IPS-18c (cell line): ENCODE results near the gene AMOTL1.

Experiments used
- H3K4me3 ChIP-seq: 2 replicates; pipeline ENCODE4 v1.7.0; 2013; ENCODE audit warnings: low read depth, mild to moderate bottlenecking, low read length, moderate library complexity; ENCODE audit not compliant: insufficient read depth
- H3K9me3 ChIP-seq: one replicate; pipeline ENCODE4 v1.6.1; 2013; ENCODE audit warnings: mild to moderate bottlenecking, low read length, moderate library complexity; ENCODE audit not compliant: control insufficient read depth, insufficient read depth

AMOTL1 gene

GRCh38 chr11:94823102-94823732 lies 55.1 kb downstream of the AMOTL1 start:
- Histone ChIP-seq H3K4me3 (no peak overlapping the region), H3K9me3 (no peaks in the 10 kb centered on the region)

- Histone ChIP-seq H3K4me3 (no peak overlapping the region), H3K9me3 (no peaks in the 10 kb centered on the region)
Observed at GRCh38 chr11:94825031-94825430, 56.9 kb downstream of the AMOTL1 start.

- H3K4me3 ChIP-seq, result no peak overlapping the region
- no peaks in the 10 kb centered on the region for H3K9me3 ChIP-seq
Observed at GRCh38 chr11:94825481-94825880, 57.3 kb downstream of the AMOTL1 start.

- no peaks in the 10 kb centered on the region for H3K9me3 ChIP-seq
- no peak overlapping the region for H3K4me3 ChIP-seq
Observed at GRCh38 chr11:94826415-94826814, 58.3 kb downstream of the AMOTL1 start.

GRCh38 chr11:94828088-94828487 lies 59.9 kb downstream of the AMOTL1 start:
- H3K9me3 ChIP-seq, result no peaks in the 10 kb centered on the region
- no peak overlapping the region for H3K4me3 ChIP-seq

- Histone ChIP-seq H3K4me3 (no peak overlapping the region), H3K9me3 (no peaks in the 10 kb centered on the region)
Observed at GRCh38 chr11:94830722-94831510, 62.8 kb downstream of the AMOTL1 start.

- Histone ChIP-seq H3K9me3 (no peaks in the 10 kb centered on the region), H3K4me3 (no peak overlapping the region)
Observed at GRCh38 chr11:94831529-94831928, 63.4 kb downstream of the AMOTL1 start.

GRCh38 chr11:94832604-94833235 lies 64.6 kb downstream of the AMOTL1 start:
- Histone ChIP-seq H3K4me3 (no peak overlapping the region), H3K9me3 (no peaks in the 10 kb centered on the region)

- Histone ChIP-seq H3K9me3 (no peaks in the 10 kb centered on the region), H3K4me3 (no peak overlapping the region)
Observed at GRCh38 chr11:94834911-94835593, 66.9 kb downstream of the AMOTL1 start.

- Histone ChIP-seq H3K9me3 (no peaks in the 10 kb centered on the region), H3K4me3 (no peak overlapping the region)
Observed at GRCh38 chr11:94835594-94835927, 67.4 kb downstream of the AMOTL1 start.

- Histone ChIP-seq H3K4me3 (no peak overlapping the region), H3K9me3 (no peaks in the 10 kb centered on the region)
Observed at GRCh38 chr11:94837317-94837716, 69.2 kb downstream of the AMOTL1 start.

GRCh38 chr11:94838027-94838731 lies 70.0 kb downstream of the AMOTL1 start:
- Histone ChIP-seq H3K4me3 (no peak overlapping the region), H3K9me3 (no peaks in the 10 kb centered on the region)

GRCh38 chr11:94840209-94840608 lies 72.1 kb downstream of the AMOTL1 start:
- H3K9me3 ChIP-seq, result no peaks in the 10 kb centered on the region
- H3K4me3 ChIP-seq, result no peak overlapping the region

GRCh38 chr11:94844031-94844430 lies 75.9 kb downstream of the AMOTL1 start:
- Histone ChIP-seq H3K9me3 (no peaks in the 10 kb centered on the region), H3K4me3 (no peak overlapping the region)

- Histone ChIP-seq H3K9me3 (no peaks in the 10 kb centered on the region), H3K4me3 (no peak overlapping the region)
Observed at GRCh38 chr11:94845622-94846021, 77.5 kb downstream of the AMOTL1 start.

GRCh38 chr11:94849839-94850238 lies 81.7 kb downstream of the AMOTL1 start:
- Histone ChIP-seq H3K9me3 (no peaks in the 10 kb centered on the region), H3K4me3 (no peak overlapping the region)

- Histone ChIP-seq H3K9me3 (no peaks in the 10 kb centered on the region), H3K4me3 (no peak overlapping the region)
Observed at GRCh38 chr11:94851864-94852636, 83.9 kb downstream of the AMOTL1 start.
